IPS DF 6.9 (cell line): Measurements from ENCODE around the gene MUSTN1.

Experiments used
- DNase-seq: peaks from one replicate; pipeline ENCODE4 v3.0.0-alpha.2; 2013; ENCODE audit warnings: low read depth, low spot score
- H3K27ac ChIP-seq: one replicate; pipeline ENCODE4 v1.5.1; 2013; ENCODE audit warnings: low read length, control low read depth
- H3K27me3 ChIP-seq: 2 replicates; pipeline ENCODE4 v1.6.1; 2013; ENCODE audit warnings: mild to moderate bottlenecking, low read length; ENCODE audit not compliant: control insufficient read depth, insufficient read depth
- H3K36me3 ChIP-seq: 2 replicates; pipeline ENCODE4 v1.6.1; 2013; ENCODE audit warnings: low read length; ENCODE audit not compliant: control insufficient read depth, insufficient read depth
- H3K4me1 ChIP-seq: 2 replicates; pipeline ENCODE4 v1.6.1; 2013; ENCODE audit warnings: low read length; ENCODE audit not compliant: control insufficient read depth, insufficient read depth
- H3K4me3 ChIP-seq: 2 replicates; pipeline ENCODE4 v1.5.1; 2013; ENCODE audit warnings: mild to moderate bottlenecking, low read length
- H3K9me3 ChIP-seq: 2 replicates; pipeline ENCODE4 v1.6.1; 2013; ENCODE audit warnings: low read length, inconsistent platforms; ENCODE audit not compliant: control insufficient read depth, insufficient read depth
- WGBS: extraction: QIAGEN DNeasy Blood & Tissue Kit; methylation state at CpG from one replicate; pipeline ENCODE4 v1.1.7; 2013; ENCODE audit warnings: mixed read lengths, missing lambda C conversion rate; ENCODE audit not compliant: insufficient read length, insufficient coverage; 5-methylcytosine and 5-hydroxymethylcytosine counted together

The MUSTN1 gene

DNA sequence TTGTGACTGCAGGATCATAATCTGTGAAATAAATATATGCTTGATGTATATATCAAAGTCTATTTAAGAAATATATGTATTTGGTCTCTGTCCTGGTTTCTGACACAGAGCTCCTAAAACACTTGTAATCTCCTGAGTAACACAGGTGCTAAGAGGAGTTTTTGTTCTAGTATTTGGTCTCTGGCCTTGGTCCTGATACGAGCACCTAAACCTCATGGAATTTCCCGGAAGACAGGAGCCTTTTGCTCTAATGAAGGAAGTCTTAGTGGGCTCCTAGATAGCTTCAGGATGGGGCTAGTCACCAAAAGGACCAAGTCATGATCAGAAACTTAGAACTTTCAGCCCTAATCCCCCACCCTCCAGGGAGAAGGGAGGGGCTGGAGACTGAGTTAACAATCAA, 19.2 kb upstream of the MUSTN1 start:
- no peak overlapping the region for H3K4me3 ChIP-seq
- H3K9me3 ChIP-seq, result no peaks in the 10 kb centered on the region
- H3K36me3 ChIP-seq, result peaks cover 6% of the 10 kb centered on the region; the same call in 1 of the 2 replicates
- H3K27ac ChIP-seq, result no peak overlapping the region
- H3K4me1 ChIP-seq, result no peaks in the 10 kb centered on the region
- WGBS, result no CpG with 5 or more reads among the region's 2 CpGs
- DNase-seq, result no peak
- no peaks in the 10 kb centered on the region for H3K27me3 ChIP-seq

DNA sequence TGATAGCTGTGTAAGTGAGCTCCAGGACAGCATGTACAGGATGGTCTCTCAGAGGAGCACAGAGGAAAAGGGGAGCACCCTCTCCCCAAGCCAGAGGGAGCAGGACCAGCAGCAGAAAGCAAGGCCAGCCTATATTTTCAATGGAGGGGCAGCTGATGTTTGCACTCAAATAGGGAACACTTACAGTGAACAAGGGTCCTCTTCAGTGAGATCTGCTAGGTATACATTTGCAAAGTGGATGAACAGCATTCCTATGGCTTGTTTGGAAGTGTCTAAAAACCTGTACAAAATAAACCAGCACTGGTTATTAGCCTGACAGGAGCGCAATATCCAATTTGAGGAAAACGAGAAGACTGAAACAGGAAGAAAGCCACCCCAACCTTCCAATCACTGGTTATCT, 17.6 kb upstream of the MUSTN1 start:
- no peak overlapping the region for H3K27ac ChIP-seq
- no peaks in the 10 kb centered on the region for H3K9me3 ChIP-seq
- WGBS, result no CpG with 5 or more reads among the region's 2 CpGs
- no peak overlapping the region for H3K4me3 ChIP-seq
- DNase-seq, result no peak
- no peaks in the 10 kb centered on the region for H3K4me1 ChIP-seq
- H3K36me3 ChIP-seq, result peaks cover 6% of the 10 kb centered on the region; the same call in 1 of the 2 replicates
- H3K27me3 ChIP-seq, result no peaks in the 10 kb centered on the region

DNA sequence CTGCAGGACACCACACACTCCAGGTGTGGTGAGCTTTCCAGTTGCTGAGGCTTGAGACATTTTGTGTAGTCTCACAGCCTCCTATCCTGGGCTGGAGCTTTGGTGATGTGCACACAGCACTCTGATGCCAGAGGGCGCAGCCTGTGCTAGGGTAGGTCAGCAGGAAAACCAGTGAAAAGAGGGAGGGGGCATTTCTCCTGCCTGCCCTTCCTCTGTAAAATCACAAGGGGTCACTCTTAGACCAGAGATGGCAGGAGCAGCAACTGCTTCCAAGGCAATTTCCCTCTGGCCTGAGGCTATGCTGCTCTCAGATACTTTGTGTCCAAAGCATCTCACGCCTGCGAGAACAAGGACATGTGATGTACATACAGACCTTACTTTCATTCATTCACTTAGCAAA, 16.5 kb upstream of the MUSTN1 start:
- no CpG with 5 or more reads among the region's 3 CpGs for WGBS
- DNase-seq, result peak; percentile 29
- Histone ChIP-seq H3K27ac (no peak overlapping the region), H3K4me1 (no peaks in the 10 kb centered on the region), H3K27me3 (no peaks in the 10 kb centered on the region), H3K36me3 (peaks cover 6% of the 10 kb centered on the region; the same call in 1 of the 2 replicates), H3K9me3 (no peaks in the 10 kb centered on the region), H3K4me3 (no peak overlapping the region)

DNA sequence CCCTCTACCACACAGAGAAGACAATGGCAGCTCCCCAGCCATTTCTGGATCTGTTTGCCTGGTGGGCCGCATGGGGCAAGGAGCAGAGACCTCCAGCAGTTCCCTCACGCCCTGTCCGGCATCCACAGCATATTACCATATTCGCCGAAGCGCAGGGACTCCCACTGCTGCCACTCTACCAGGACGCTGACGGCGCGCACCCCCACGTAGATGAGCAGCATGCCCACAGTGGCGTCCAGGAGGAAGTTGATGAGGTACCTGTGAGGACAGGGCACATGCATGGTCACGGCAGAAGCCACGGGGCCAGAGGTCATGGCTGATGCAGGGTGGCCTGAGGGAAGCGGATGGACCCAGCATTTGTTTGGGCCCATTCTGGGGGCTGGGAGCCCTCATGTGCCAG, 14.8 kb upstream of the MUSTN1 start:
- Histone ChIP-seq H3K4me3 (no peak overlapping the region), H3K4me1 (no peaks in the 10 kb centered on the region), H3K9me3 (no peaks in the 10 kb centered on the region), H3K36me3 (peaks cover 6% of the 10 kb centered on the region; the same call in 1 of the 2 replicates), H3K27me3 (no peaks in the 10 kb centered on the region), H3K27ac (no peak overlapping the region)
- WGBS, result no CpG with 5 or more reads among the region's 15 CpGs
- DNase-seq, result no peak

DNA sequence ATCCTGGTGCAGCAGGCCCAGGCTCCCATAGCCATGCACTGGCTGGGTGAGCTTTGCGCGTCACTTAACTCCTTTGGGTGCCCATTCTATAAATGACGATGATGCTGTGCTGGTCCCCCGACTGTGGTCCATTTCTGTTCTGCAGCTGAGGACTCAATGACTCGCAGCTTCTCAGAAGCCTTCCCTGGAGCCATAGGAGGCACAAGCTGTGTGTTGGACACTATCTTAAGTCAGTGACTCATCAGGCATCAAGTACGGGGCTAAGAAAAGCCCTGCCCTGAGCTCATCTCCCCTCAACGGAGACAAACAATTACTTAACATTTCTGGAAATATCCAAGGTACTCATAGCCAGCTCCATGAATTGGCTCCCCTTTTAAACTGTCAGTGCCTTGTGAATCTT, 13.8 kb upstream of the MUSTN1 start:
- peaks cover 6% of the 10 kb centered on the region; the same call in 1 of the 2 replicates for H3K36me3 ChIP-seq
- H3K27ac ChIP-seq, result no peak overlapping the region
- no CpG with 5 or more reads among the region's 7 CpGs for WGBS
- no peak overlapping the region for H3K4me3 ChIP-seq
- H3K4me1 ChIP-seq, result no peaks in the 10 kb centered on the region
- no peaks in the 10 kb centered on the region for H3K27me3 ChIP-seq
- no peaks in the 10 kb centered on the region for H3K9me3 ChIP-seq
- DNase-seq, result no peak

DNA sequence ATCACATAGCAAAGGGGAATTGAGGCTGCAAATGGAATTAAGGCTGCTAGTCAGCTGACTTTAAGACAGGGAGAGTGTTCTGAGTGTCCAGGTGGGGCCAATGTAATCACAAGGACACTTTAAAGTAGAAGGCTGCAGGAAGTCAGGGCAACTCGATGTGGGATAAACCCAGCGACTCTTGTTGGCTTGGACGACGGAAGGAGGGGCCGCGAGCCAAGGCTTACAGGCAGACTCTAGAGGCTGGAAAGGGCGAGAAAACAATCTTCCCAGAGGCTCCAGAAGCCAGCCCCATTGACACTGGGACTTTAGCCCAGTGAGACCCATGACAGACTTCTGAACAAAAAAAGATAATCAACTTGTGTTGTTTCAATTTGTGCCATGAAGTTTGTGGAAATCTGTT, 12.9 kb upstream of the MUSTN1 start:
- H3K4me1 ChIP-seq, result no peaks in the 10 kb centered on the region
- H3K36me3 ChIP-seq, result peaks cover 6% of the 10 kb centered on the region; the same call in 1 of the 2 replicates
- WGBS, result no CpG with 5 or more reads among the region's 7 CpGs
- no peaks in the 10 kb centered on the region for H3K9me3 ChIP-seq
- DNase-seq, result no peak
- no peaks in the 10 kb centered on the region for H3K27me3 ChIP-seq
- H3K4me3 ChIP-seq, result no peak overlapping the region
- H3K27ac ChIP-seq, result no peak overlapping the region

DNA sequence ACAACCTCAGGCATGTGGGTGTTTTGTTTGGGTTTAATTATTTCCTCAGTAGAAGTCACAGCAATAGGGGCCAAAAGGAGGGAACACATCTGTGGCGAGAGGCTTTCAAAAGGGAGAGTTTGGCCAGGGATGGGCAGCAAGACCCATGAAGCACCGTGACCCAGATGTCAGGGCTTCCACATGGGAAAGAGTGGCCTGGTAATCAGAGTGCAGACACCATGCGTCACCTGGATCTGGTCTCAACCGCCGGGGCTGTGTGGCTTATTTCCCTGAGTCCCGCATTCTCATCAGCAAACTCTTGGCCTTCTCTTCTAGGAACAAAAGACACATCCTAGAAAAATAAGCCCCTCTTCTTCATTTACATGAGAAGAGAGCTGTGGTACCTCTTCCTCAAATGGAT, 12.4 kb upstream of the MUSTN1 start:
- DNase-seq, result no peak
- H3K27me3 ChIP-seq, result no peaks in the 10 kb centered on the region
- no peaks in the 10 kb centered on the region for H3K4me1 ChIP-seq
- WGBS, result no CpG with 5 or more reads among the region's 6 CpGs
- peaks cover 3% of the 10 kb centered on the region; the same call in 1 of the 2 replicates for H3K36me3 ChIP-seq
- no peaks in the 10 kb centered on the region for H3K9me3 ChIP-seq
- H3K27ac ChIP-seq, result no peak overlapping the region
- no peak overlapping the region for H3K4me3 ChIP-seq

DNA sequence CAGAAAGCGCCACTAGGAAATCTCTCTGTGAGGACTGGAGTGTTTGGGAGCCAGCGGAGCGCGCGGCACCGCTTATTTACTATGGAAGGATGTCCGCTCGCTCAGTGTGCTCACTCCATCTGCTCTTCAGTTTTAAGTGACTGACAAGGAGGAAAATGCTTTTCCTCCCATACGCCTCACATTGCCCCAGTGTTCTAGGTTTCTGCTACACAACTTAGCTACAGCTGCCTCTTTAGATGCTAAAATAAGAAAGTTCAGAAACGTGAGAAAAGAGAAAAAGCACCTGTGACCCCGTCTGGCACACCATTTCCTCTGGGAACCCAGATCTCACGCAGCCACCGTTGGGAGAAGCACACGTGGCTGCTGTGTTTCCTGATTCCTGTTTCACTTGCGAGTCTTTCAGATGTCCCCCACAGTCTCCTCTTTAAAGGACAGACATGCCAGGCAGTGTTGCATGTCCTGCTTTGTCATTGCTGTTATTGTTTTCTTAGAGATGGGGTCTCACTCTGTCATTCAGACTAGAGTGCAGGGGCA, 11.7 kb upstream of the MUSTN1 start:
- Histone ChIP-seq H3K27me3 (no peaks in the 10 kb centered on the region), H3K4me3 (no peak overlapping the region), H3K4me1 (no peaks in the 10 kb centered on the region), H3K27ac (no peak overlapping the region), H3K36me3 (peaks cover 3% of the 10 kb centered on the region; the same call in 1 of the 2 replicates), H3K9me3 (no peaks in the 10 kb centered on the region)
- no peak for DNase-seq
- no CpG with 5 or more reads among the region's 15 CpGs for WGBS

DNA sequence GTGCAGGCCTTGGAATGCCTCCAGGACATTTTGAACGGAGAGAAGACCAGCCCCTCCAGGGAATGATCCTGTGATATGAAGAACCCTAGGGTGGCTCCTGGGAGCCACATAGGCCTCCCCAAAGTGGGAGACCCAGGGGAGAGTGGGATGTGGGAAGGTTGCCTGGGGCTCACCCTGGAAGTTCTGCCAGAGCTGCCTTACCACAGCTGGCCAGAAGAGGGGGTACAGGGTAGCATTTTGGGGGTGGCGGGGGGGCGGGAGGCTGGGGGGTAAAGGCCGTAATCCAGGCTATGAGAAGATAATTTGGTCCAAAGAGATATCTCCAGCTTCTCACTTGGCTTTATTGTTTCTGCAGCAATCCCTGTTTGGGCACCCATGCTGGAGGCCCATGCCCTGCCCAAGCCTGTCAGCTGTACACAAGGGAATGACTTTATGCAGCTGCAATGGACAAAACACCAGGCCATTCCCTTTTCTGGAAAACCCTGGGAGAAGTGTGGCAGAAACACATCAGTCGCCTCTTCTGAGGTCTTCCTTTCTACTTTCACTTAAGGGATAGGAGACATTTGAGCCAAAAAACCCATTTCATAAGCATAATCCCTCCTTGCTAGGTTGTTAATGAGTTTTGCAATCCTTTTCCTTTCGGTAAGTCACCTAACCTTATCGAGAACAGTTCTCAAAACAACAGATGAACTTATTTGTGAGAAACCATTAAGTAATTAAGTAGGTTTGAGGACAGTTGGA, 11.0 kb upstream of the MUSTN1 start:
- DNase-seq, result no peak
- no peaks in the 10 kb centered on the region for H3K4me1 ChIP-seq
- no CpG with 5 or more reads among the region's 7 CpGs for WGBS

DNA sequence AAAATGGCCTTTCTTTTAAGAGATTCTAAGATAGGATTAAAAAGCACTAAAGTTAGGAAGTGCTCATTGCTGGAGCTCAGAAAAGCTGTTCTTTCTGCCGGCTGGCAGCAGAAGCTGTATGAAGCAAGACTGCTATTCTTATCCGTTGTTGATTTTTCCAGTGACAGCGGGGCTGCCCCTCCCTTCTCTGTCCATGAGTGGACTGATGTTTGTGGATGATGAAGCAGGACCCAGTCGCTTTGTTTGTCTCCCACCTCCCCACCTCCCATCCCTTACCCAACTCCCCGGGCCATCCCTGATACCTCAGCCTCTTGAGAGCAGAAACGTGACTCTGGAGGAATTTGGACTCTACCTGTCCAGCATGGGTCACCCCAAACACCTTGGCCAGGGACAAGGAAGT, 10.3 kb upstream of the MUSTN1 start:
- no CpG with 5 or more reads among the region's 6 CpGs for WGBS
- peaks cover 3% of the 10 kb centered on the region; the same call in 1 of the 2 replicates for H3K36me3 ChIP-seq

More for the DNA sequence above, 11.0 kb upstream of the MUSTN1 start:
- Histone ChIP-seq H3K27me3 (no peaks in the 10 kb centered on the region), H3K4me3 (no peak overlapping the region), H3K27ac (no peak overlapping the region), H3K9me3 (no peaks in the 10 kb centered on the region), H3K36me3 (peaks cover 3% of the 10 kb centered on the region; the same call in 1 of the 2 replicates)

More for the DNA sequence above, 10.3 kb upstream of the MUSTN1 start:
- no peaks in the 10 kb centered on the region for H3K9me3 ChIP-seq
- no peaks in the 10 kb centered on the region for H3K27me3 ChIP-seq
- no peaks in the 10 kb centered on the region for H3K4me1 ChIP-seq
- no peak overlapping the region for H3K4me3 ChIP-seq
- H3K27ac ChIP-seq, result no peak overlapping the region
- DNase-seq, result no peak
